Thoracic aorta (tissue), 2 donors: Measurements from ENCODE around the gene KATNBL1. TPM values are rescaled to one million over a fixed set of nuclear protein-coding genes. Genes with fewer than 3 reads are reported as not detected.

Experiments
- ATAC-seq: fragments of 150-250 bp; one replicate; pipeline ENCODE4 v1.8.0; 2017; ENCODE audit warnings: low read depth; ENCODE audit not compliant: insufficient number of reproducible peaks, low FRiP score
- DNase-seq: peaks from one replicate; pipeline ENCODE4 v3.0.0-alpha.2; 2020; ENCODE audit warnings: low spot score
- H3K27ac ChIP-seq, 2 donors: fragments of 200-600 bp; sonication (generic); 1 replicate in 1 of 2; 2 replicates in 1 of 2; pipeline ENCODE4 v1.5.1; 2016; ENCODE audit warnings: mild to moderate bottlenecking in 2 of 2, moderate library complexity in 2 of 2
- H3K27me3 ChIP-seq: fragments of 200-600 bp; sonication (generic); replicated peaks from 2 replicates; pipeline ENCODE4 v1.6.0; 2016; ENCODE audit warnings: mild to moderate bottlenecking; ENCODE audit not compliant: insufficient read depth
- H3K36me3 ChIP-seq: fragments of 200-600 bp; sonication (generic); one replicate; pipeline ENCODE4 v1.5.1; 2016
- H3K4me1 ChIP-seq, 2 donors: fragments of 200-600 bp; sonication (generic); 1 replicate in 1 of 2; 2 replicates in 1 of 2; pipeline versions ENCODE4 v1.5.1 to v1.6.0; 2016; ENCODE audit warnings: low read depth in 2 of 2, mild to moderate bottlenecking in 1 of 2; ENCODE audit not compliant: control insufficient read depth in 1 of 2
- H3K4me3 ChIP-seq: fragments of 200-600 bp; sonication (generic); 2 replicates; pipeline ENCODE4 v1.5.1; 2016; ENCODE audit warnings: mild to moderate bottlenecking
- H3K9me3 ChIP-seq: fragments of 200-600 bp; sonication (generic); 2 replicates; pipeline ENCODE4 v1.5.1; 2016
- CTCF ChIP-seq: fragments of 200-600 bp; sonication (generic); IDR thresholded peaks from one replicate; pipeline ENCODE4 v1.5.1; 2019; ENCODE audit warnings: antibody characterized with exemption
- total RNA-seq, 2 donors: library from RNA; depleted of rRNA; stranded (reverse); fragments of >200 nt; gene quantifications; one replicate each; pipeline versions ENCODE4 v1.1.0 to v1.2.3, GENCODE V29; 2016

Gene KATNBL1
- total RNA-seq, 2 donors from 2014 or later, result 61.9 to 93.8 TPM

GRCh38 chr15:34147371-34148140 lies 62.3 kb downstream of the KATNBL1 start:
- no peak for TF ChIP-seq CTCF
- Histone ChIP-seq H3K27me3 (no peaks in the 10 kb centered on the region), H3K27ac (no peak overlapping the region), H3K4me1 (peaks cover 0 to 3% of the 10 kb centered on the region in 2 donors), H3K4me3 (no peak overlapping the region), H3K9me3 (no peaks in the 10 kb centered on the region), H3K36me3 (peaks cover 37% of the 10 kb centered on the region)
- DNase-seq (no peak), ATAC-seq (no peak)

- ATAC-seq, result no peak
- H3K9me3 ChIP-seq, result no peaks in the 10 kb centered on the region
- DNase-seq, result no peak
- no peak overlapping the region for H3K4me3 ChIP-seq
- H3K36me3 ChIP-seq, result peaks cover under 1% of the 10 kb centered on the region
- H3K27me3 ChIP-seq, result no peaks in the 10 kb centered on the region
- no peaks in the 10 kb centered on the region for H3K4me1 ChIP-seq
- no peak overlapping the region for H3K27ac ChIP-seq
- no peak for TF ChIP-seq CTCF
These were observed 76.4 kb downstream of the KATNBL1 start for GRCh38 chr15:34133511-34133910.

- ATAC-seq, result no peak
- Histone ChIP-seq H3K4me1 (no peaks in the 10 kb centered on the region), H3K27me3 (no peaks in the 10 kb centered on the region), H3K27ac (no peak overlapping the region), H3K9me3 (no peaks in the 10 kb centered on the region), H3K4me3 (no peak overlapping the region), H3K36me3 (no peaks in the 10 kb centered on the region)
- no peak for DNase-seq
- TF ChIP-seq CTCF, result no peak
These were observed 77.0 kb downstream of the KATNBL1 start for GRCh38 chr15:34132881-34133280.

- no peaks in the 10 kb centered on the region for H3K27me3 ChIP-seq
- H3K27ac ChIP-seq, result no peak overlapping the region
- no peaks in the 10 kb centered on the region for H3K4me1 ChIP-seq
- H3K9me3 ChIP-seq, result no peaks in the 10 kb centered on the region
- DNase-seq (no peak), ATAC-seq (no peak)
- no peak for TF ChIP-seq CTCF
- H3K4me3 ChIP-seq, result no peak overlapping the region
- no peaks in the 10 kb centered on the region for H3K36me3 ChIP-seq
These were observed 81.0 kb downstream of the KATNBL1 start for GRCh38 chr15:34128898-34129297.

GRCh38 chr15:34126522-34126921 lies 83.4 kb downstream of the KATNBL1 start:
- DNase-seq, result no peak
- no peaks in the 10 kb centered on the region for H3K36me3 ChIP-seq

More at GRCh38 chr15:34126522-34126921, 83.4 kb downstream of the KATNBL1 start:
- Histone ChIP-seq H3K27ac (no peak overlapping the region), H3K9me3 (no peaks in the 10 kb centered on the region), H3K27me3 (no peaks in the 10 kb centered on the region), H3K4me1 (no peaks in the 10 kb centered on the region), H3K4me3 (no peak overlapping the region)
- no peak for ATAC-seq
- TF ChIP-seq CTCF, result no peak
